GM12878 (cell line): ENCODE data around the gene SCRT2. TPM values are rescaled to one million over a fixed set of nuclear protein-coding genes. Genes with fewer than 3 reads are reported as not detected.

Source experiments
- ATAC-seq: fragments of 200-7000 bp; cut with Tn5 transposase; 3 replicates; pipeline ENCODE4 v1.9.1; 2020; ENCODE audit warnings: mild to moderate bottlenecking, moderate library complexity
- BruUV-seq: library from RNA; stranded (reverse); fragments of 400-500 nt; replicated peaks from 2 replicates; lab custom pipeline; 2021; lab: Mats Ljungman, UMichigan
- CTCF ChIA-PET: fragments of 300-600 bp; sonication (Branson Sonifier 250); formaldehyde crosslinking; extraction: SDS; loops from one replicate; lab custom pipeline; 2021; ENCODE audit warnings: inconsistent platforms; lab: Yijun Ruan, JAX
- POLR2A ChIA-PET: fragments of 350-600 bp; formaldehyde crosslinking; extraction: SDS; loops from one replicate; lab custom pipeline; 2021; ENCODE audit warnings: inconsistent platforms; lab: Charles Lee
- RAD21 ChIA-PET: fragments of 300-600 bp; sonication (Branson Sonifier 250); formaldehyde crosslinking; loops from one replicate; lab custom pipeline; 2023; ENCODE audit warnings: antibody characterized with exemption; ENCODE audit not compliant: unreplicated experiment; lab: Charles Lee
- SMC1A ChIA-PET: fragments of 300-600 bp; sonication (Branson Sonifier 250); formaldehyde crosslinking; loops from one replicate; lab custom pipeline; 2023; ENCODE audit not compliant: unreplicated experiment, uncharacterized antibody; lab: Charles Lee
- DNase-seq: peaks from one replicate; pipeline ENCODE4 v3.0.0-alpha.2; 2011; ENCODE audit warnings: low read depth, low spot score
- FAIRE-seq: peaks from 3 replicates; lab custom pipeline; 2011; peaks lifted over from hg19 to GRCh38; lab: Jason Lieb, UNC
- H2AFZ ChIP-seq: 2 replicates; pipeline ENCODE4 v1.6.0; 2011; ENCODE audit warnings: low read depth, low read length, control low read depth; ENCODE audit not compliant: control insufficient read depth
- H3K27ac ChIP-seq: 2 replicates; pipeline ENCODE4 v1.5.1; 2011; ENCODE audit warnings: control low read depth; ENCODE audit not compliant: control insufficient read depth, insufficient read depth
- H3K27me3 ChIP-seq, 2 experiments: replicated peaks in 1 of 2; 2 replicates each; pipeline versions ENCODE4 v1.6.0 to v1.6.1; 2011; ENCODE audit warnings: low read length in 1 of 2; ENCODE audit not compliant: control insufficient read depth in 2 of 2, insufficient read depth in 2 of 2
- H3K36me3 ChIP-seq, 2 experiments: 2 replicates each; pipeline ENCODE4 v1.5.1; 2011; ENCODE audit warnings: low read length in 1 of 2; ENCODE audit not compliant: control insufficient read depth in 2 of 2, insufficient read depth in 2 of 2
- H3K4me1 ChIP-seq: 2 replicates; pipeline ENCODE4 v1.6.1; 2011; ENCODE audit warnings: mild to moderate bottlenecking, low read length, moderate library complexity, mixed read lengths; ENCODE audit not compliant: control insufficient read depth, insufficient read depth
- H3K4me2 ChIP-seq: 2 replicates; pipeline ENCODE4 v1.6.0; 2011; ENCODE audit warnings: control low read depth; ENCODE audit not compliant: control insufficient read depth, insufficient read depth
- H3K4me3 ChIP-seq: fragments of 200-600 bp; sonication (generic); 2 replicates; pipeline ENCODE4 v1.5.1; 2016
- H3K79me2 ChIP-seq: 2 replicates; pipeline ENCODE4 v1.6.0; 2011; ENCODE audit warnings: low read length; ENCODE audit not compliant: control insufficient read depth, insufficient read depth
- H3K9ac ChIP-seq: 2 replicates; pipeline ENCODE4 v1.8.0; 2011; ENCODE audit warnings: low read length, control low read depth, mixed read lengths; ENCODE audit not compliant: control insufficient read depth, insufficient read depth
- H3K9me3 ChIP-seq: replicated peaks from 3 replicates; pipeline ENCODE4 v1.5.1; 2011; ENCODE audit warnings: mild to moderate bottlenecking, low read length; ENCODE audit not compliant: control insufficient read depth, insufficient read depth
- H4K20me1 ChIP-seq: 2 replicates; pipeline ENCODE4 v1.6.0; 2011; ENCODE audit not compliant: control insufficient read depth, insufficient read depth
- ATF7 ChIP-seq: fragments of 450-650 bp; IDR thresholded peaks from 2 replicates; pipeline ENCODE4 v1.6.1; 2016; ENCODE audit warnings: low read depth, mild to moderate bottlenecking
- CREB1 ChIP-seq: IDR thresholded peaks from 2 replicates; pipeline ENCODE4 v1.6.1; 2012; ENCODE audit warnings: low read depth, mild to moderate bottlenecking, inconsistent platforms
- FOXM1 ChIP-seq: IDR thresholded peaks from 2 replicates; pipeline ENCODE4 v1.6.1; 2012; ENCODE audit warnings: low read depth, mild to moderate bottlenecking, inconsistent platforms, low read length, moderate library complexity
- IKZF2 ChIP-seq, 2 experiments: fragments of 450-650 bp; IDR thresholded peaks; 2 replicates each; pipeline ENCODE4 v1.6.1; 2017; ENCODE audit warnings: mild to moderate bottlenecking in 2 of 2, moderate library complexity in 2 of 2
- NFXL1 ChIP-seq: fragments of 450-650 bp; IDR thresholded peaks from 2 replicates; pipeline ENCODE4 v1.6.1; 2017; ENCODE audit warnings: antibody characterized with exemption, mild to moderate bottlenecking, borderline replicate concordance
- SKIL ChIP-seq: fragments of 450-650 bp; IDR thresholded peaks from 2 replicates; pipeline ENCODE4 v1.6.1; 2017; ENCODE audit warnings: mild to moderate bottlenecking, low read depth, inconsistent platforms; ENCODE audit not compliant: poor library complexity, severe bottlenecking
- SMC3 ChIP-seq: IDR thresholded peaks from 2 replicates; pipeline ENCODE4 v1.6.1; 2011; ENCODE audit warnings: low read length, improper control_type of control experiment, borderline replicate concordance
- SP1 ChIP-seq: IDR thresholded peaks from one replicate; pipeline ENCODE4 v1.6.1; 2011; ENCODE audit warnings: low read depth, low read length
- STAT3 ChIP-seq: IDR thresholded peaks from 2 replicates; pipeline ENCODE4 v1.6.1; 2011; ENCODE audit warnings: low read depth, low read length, improper control_type of control experiment
- TCF3 ChIP-seq: IDR thresholded peaks from 2 replicates; pipeline ENCODE4 v1.6.1; 2012; ENCODE audit warnings: low read depth, mild to moderate bottlenecking, low read length, borderline replicate concordance; ENCODE audit not compliant: insufficient read depth
- ZBTB11 ChIP-seq: fragments of 450-650 bp; formaldehyde crosslinking; IDR thresholded peaks from 2 replicates; pipeline ENCODE4 v1.5.0; 2022; ENCODE audit warnings: mild to moderate bottlenecking, missing genetic modification characterization
- WGBS: methylation state at CpG from one replicate; pipeline ENCODE4 v1.1.6; 2016; ENCODE audit warnings: low lambda C conversion rate; ENCODE audit not compliant: insufficient replicate concordance, insufficient coverage; ENCODE audit errors: missing lambda C conversion rate; 5-methylcytosine and 5-hydroxymethylcytosine counted together
- in situ Hi-C: fragments of 300-500 bp; cut with MboI; formaldehyde crosslinking; loops from 9 replicates; pipeline ENCODE4 v1.14.3; 2018; ENCODE audit warnings: mixed read lengths
- intact Hi-C: fragments of 100-400 bp; cut with micrococcal nuclease; formaldehyde crosslinking; loops from one replicate; pipeline ENCODE4 v1.14.2; 2022; ENCODE audit not compliant: unreplicated experiment
- polyA plus RNA-seq, 11 experiments: library from polyadenylated mRNA; depleted of rRNA in 4 of 11; unstranded in 6 of 11; stranded (reverse) in 5 of 11; fragments of >200 nt; fragmentation: Nextera tagmentation in 4 of 11; fragmentation: Illumina TruSeq in 1 of 11; extraction: Ambion mirVana in 4 of 11; extraction: Trizol in 1 of 11; gene quantifications; 1 replicate in 1 of 11; 2 replicates in 10 of 11; pipeline versions ENCODE4 v1.2.1 to v1.2.3, GENCODE V29; 2011 to 2016; ENCODE audit warnings: inconsistent platforms in 2 of 11, missing spikeins in 2 of 11, low read depth in 1 of 11
- total RNA-seq, 4 experiments: library from RNA; depleted of rRNA in 3 of 4; stranded (reverse); fragments of >200 nt in 3 of 4; fragmentation: Illumina TruSeq in 1 of 4; extraction: Trizol in 1 of 4; gene quantifications; 2 replicates each; pipeline versions ENCODE4 v1.2.1 to v1.2.3, GENCODE V29; 2013 to 2021

SCRT2 gene
- total and polyA plus RNA-seq, 10 of the 15 experiments (the other 5 are each of a cell fraction or from before 2014, with no cell fraction given): not detected

- TF ChIP-seq SKIL (no peak), ZBTB11 (CRISPR knock-in tag) (no peak), STAT3 (no peak), ATF7 (no peak)
Measured at GRCh38 chr20:622161-622560, 53.4 kb downstream of the SCRT2 start (continued).

- ChIA-PET POLR2A (no interaction called here), SMC1A (interaction anchor here (0.6 kb wide), 1 partner anchor 18 kb away, joined by 3 read pairs; no protein-coding TSS in a partner anchor), RAD21 (no interaction called here)
- Histone ChIP-seq H2AFZ (no peak overlapping the region), H3K4me2 (no peak overlapping the region), H3K79me2 (no peaks in the 10 kb centered on the region), H3K27me3 (peaks cover 0 to 3% of the 10 kb centered on the region in 2 experiments; a peak in 2 of 4 replicates), H4K20me1 (no peaks in the 10 kb centered on the region), H3K9me3 (peaks cover 4% of the 10 kb centered on the region), H3K27ac (no peak overlapping the region), H3K4me1 (no peaks in the 10 kb centered on the region), H3K9ac (no peak overlapping the region)
- 2% methylated on average over 5 of the region's 5 CpGs for WGBS
- ATAC-seq (no peak), DNase-seq (no peak), FAIRE-seq (no peak)
- BruUV-seq: no TSS peak
- in situ Hi-C loops: no loop called here
- intact Hi-C loops: no loop called here
- TF ChIP-seq SP1 (no peak), NFXL1 (no peak), TCF3 (no peak), SMC3 (no peak), CREB1 (no peak), IKZF2 (IDR thresholded peaks at IDR 0.05) (no peak), FOXM1 (no peak)
- TF ChIP-seq, all 136 proteins: peak for 0
- CTCF ChIA-PET: no interaction called here
- Histone ChIP-seq H3K4me3 (no peak overlapping the region), H3K36me3 (no peaks in the 10 kb centered on the region)
Measured at GRCh38 chr20:621125-621756, 54.4 kb downstream of the SCRT2 start.
